CD4-positive, CD25-positive, alpha-beta regulatory T cell (primary cell): ENCODE results near the gene NPLOC4. TPM values are rescaled to one million over a fixed set of nuclear protein-coding genes. Genes with fewer than 3 reads are reported as not detected.

Source experiments
- ATAC-seq, 2 donors: fragments of 150-1000 bp; cut with Tn5 transposase; one replicate each; pipeline ENCODE4 v1.10.0; 2021; ENCODE audit warnings: low read depth in 2 of 2, moderate number of reproducible peaks in 2 of 2, moderate library complexity in 1 of 2
- DNase-seq, 3 donors: peaks; one replicate each; pipeline versions ENCODE4 v3.0.0 to v3.0.0-alpha.2; 2012 to 2022; ENCODE audit warnings: mixed read lengths in 1 of 3
- H3K27ac ChIP-seq: one replicate; pipeline ENCODE4 v1.7.0; 2013; ENCODE audit warnings: mild to moderate bottlenecking, low read length; ENCODE audit not compliant: insufficient read depth, poor library complexity, severe bottlenecking
- H3K27me3 ChIP-seq: one replicate; pipeline ENCODE4 v1.7.0; 2013; ENCODE audit warnings: low read length; ENCODE audit not compliant: control insufficient read depth, insufficient read depth
- H3K36me3 ChIP-seq: one replicate; pipeline ENCODE4 v1.7.0; 2013; ENCODE audit warnings: mild to moderate bottlenecking, low read length, moderate library complexity; ENCODE audit not compliant: control insufficient read depth, insufficient read depth
- H3K4me1 ChIP-seq: 2 replicates; pipeline ENCODE4 v1.7.0; 2013; ENCODE audit warnings: mild to moderate bottlenecking, low read length; ENCODE audit not compliant: insufficient read depth, control insufficient read depth, poor library complexity, severe bottlenecking
- H3K4me3 ChIP-seq: one replicate; pipeline ENCODE4 v1.7.0; 2013; ENCODE audit warnings: low read depth, mild to moderate bottlenecking, low read length, moderate library complexity
- H3K9me3 ChIP-seq, 2 experiments: 1 replicate in 1 of 2; 2 replicates in 1 of 2; pipeline ENCODE4 v1.7.0; 2013; ENCODE audit warnings: low read length in 2 of 2, mild to moderate bottlenecking in 1 of 2, moderate library complexity in 1 of 2; ENCODE audit not compliant: control insufficient read depth in 2 of 2
- H3K27ac Mint-ChIP-seq, 3 donors: one replicate each; pipeline ENCODE4 v1.8.0; 2020 to 2022; ENCODE audit warnings: mild to moderate bottlenecking in 3 of 3, mixed read lengths in 3 of 3, moderate library complexity in 2 of 3
- H3K27me3 Mint-ChIP-seq: one replicate; pipeline ENCODE4 v1.8.0; 2022; ENCODE audit warnings: mild to moderate bottlenecking, mixed read lengths
- H3K36me3 Mint-ChIP-seq: one replicate; pipeline ENCODE4 v1.8.0; 2020; ENCODE audit warnings: mixed read lengths
- H3K4me1 Mint-ChIP-seq, 4 donors: one replicate each; pipeline ENCODE4 v1.8.0; 2020 to 2022; ENCODE audit warnings: mixed read lengths in 4 of 4, mild to moderate bottlenecking in 1 of 4
- H3K4me3 Mint-ChIP-seq, 4 donors: one replicate each; pipeline ENCODE4 v1.8.0; 2020 to 2022; ENCODE audit warnings: mild to moderate bottlenecking in 4 of 4, mixed read lengths in 4 of 4, moderate library complexity in 3 of 4
- H3K9me3 Mint-ChIP-seq, 7 donors: one replicate each; pipeline ENCODE4 v1.8.0; 2020 to 2022; ENCODE audit warnings: mixed read lengths in 7 of 7, mild to moderate bottlenecking in 3 of 7, moderate library complexity in 2 of 7
- polyA plus RNA-seq, 4 donors: library from polyadenylated mRNA; unstranded; fragments of 300-500 nt; fragmentation: Illumina TruSeq; gene quantifications; one replicate each; pipeline ENCODE4 v1.2.3, GENCODE V29; 2021
- total RNA-seq: library from RNA; stranded (reverse); gene quantifications from one replicate; pipeline ENCODE4 v1.2.3, GENCODE V29; 2022

The NPLOC4 gene
- total and polyA plus RNA-seq, 5 donors from 2014 or later, result 48.6 to 103 (median 51.9) TPM

- no peak for ATAC-seq
- H3K4me3 Mint-ChIP-seq, result peak overlapping the region in 1 of 4 donors; percentile 54
- no peaks in the 10 kb centered on the region for H3K27me3 ChIP-seq
- no peak overlapping the region for H3K4me3 ChIP-seq
- peak overlapping the region in 1 of 3 donors; percentile 36 for H3K27ac Mint-ChIP-seq
- H3K4me1 Mint-ChIP-seq, result peaks cover 0 to 13% (median 9%) of the 10 kb centered on the region in 4 donors
- no peaks in the 10 kb centered on the region for H3K9me3 Mint-ChIP-seq
- no peak for DNase-seq
- no peak overlapping the region for H3K27ac ChIP-seq
- H3K27me3 Mint-ChIP-seq, result peaks cover 14% of the 10 kb centered on the region
- peaks cover 22% of the 10 kb centered on the region for H3K4me1 ChIP-seq
- no peaks in the 10 kb centered on the region for H3K36me3 ChIP-seq
- H3K9me3 ChIP-seq, result no peaks in the 10 kb centered on the region
- H3K36me3 Mint-ChIP-seq, result no peaks in the 10 kb centered on the region
These were observed 114.2 kb downstream of the NPLOC4 start for GRCh38 chr17:81522491-81523401.

- H3K4me3 Mint-ChIP-seq, result peak overlapping the region in 3 of 4 donors; percentile 53 to 88 (median 60)
- Histone ChIP-seq H3K4me1 (peaks cover 44% of the 10 kb centered on the region), H3K9me3 (no peaks in the 10 kb centered on the region), H3K4me3 (no peak overlapping the region), H3K27ac (no peak overlapping the region), H3K36me3 (no peaks in the 10 kb centered on the region), H3K27me3 (no peaks in the 10 kb centered on the region)
- no peaks in the 10 kb centered on the region for H3K36me3 Mint-ChIP-seq
- peaks cover 14% of the 10 kb centered on the region for H3K27me3 Mint-ChIP-seq
- H3K9me3 Mint-ChIP-seq, result no peaks in the 10 kb centered on the region
- DNase-seq (no peak), ATAC-seq (no peak)
- H3K4me1 Mint-ChIP-seq, result peaks cover 0 to 27% (median 10%) of the 10 kb centered on the region in 4 donors
- no peak overlapping the region for H3K27ac Mint-ChIP-seq
These were observed 116.7 kb downstream of the NPLOC4 start for GRCh38 chr17:81520021-81520901.

GRCh38 chr17:81519284-81520020 is 117.5 kb downstream of the NPLOC4 start:
- Histone ChIP-seq H3K4me1 (peaks cover 47% of the 10 kb centered on the region), H3K9me3 (no peaks in the 10 kb centered on the region), H3K4me3 (no peak overlapping the region), H3K36me3 (no peaks in the 10 kb centered on the region), H3K27ac (no peak overlapping the region), H3K27me3 (no peaks in the 10 kb centered on the region)
- Mint-ChIP-seq H3K4me3 (no peak overlapping the region), H3K4me1 (peaks cover 0 to 30% (median 10%) of the 10 kb centered on the region in 4 donors), H3K9me3 (no peaks in the 10 kb centered on the region), H3K36me3 (no peaks in the 10 kb centered on the region), H3K27me3 (peaks cover 9% of the 10 kb centered on the region), H3K27ac (no peak overlapping the region)
- peak; percentile 61 to 71 (median 70) for DNase-seq
- peak; percentile 44 to 57 for ATAC-seq

- no peaks in the 10 kb centered on the region for H3K9me3 Mint-ChIP-seq
- peaks cover 9% of the 10 kb centered on the region for H3K27me3 Mint-ChIP-seq
- ATAC-seq (no peak), DNase-seq (no peak)
- H3K9me3 ChIP-seq, result no peaks in the 10 kb centered on the region
- H3K4me1 ChIP-seq, result peaks cover 49% of the 10 kb centered on the region
- no peak overlapping the region for H3K27ac ChIP-seq
- H3K36me3 Mint-ChIP-seq, result no peaks in the 10 kb centered on the region
- H3K27me3 ChIP-seq, result no peaks in the 10 kb centered on the region
- H3K4me3 Mint-ChIP-seq, result peak overlapping the region in 3 of 4 donors; percentile 70 to 90 (median 88)
- H3K4me3 ChIP-seq, result no peak overlapping the region
- H3K27ac Mint-ChIP-seq, result no peak overlapping the region
- H3K36me3 ChIP-seq, result no peaks in the 10 kb centered on the region
- H3K4me1 Mint-ChIP-seq, result peaks cover 0 to 30% (median 10%) of the 10 kb centered on the region in 4 donors
These were observed 118.1 kb downstream of the NPLOC4 start for GRCh38 chr17:81518785-81519283.

GRCh38 chr17:81518113-81518784 is 118.7 kb downstream of the NPLOC4 start:
- Mint-ChIP-seq H3K36me3 (no peaks in the 10 kb centered on the region), H3K4me3 (peak overlapping the region; percentile 70 to 90 (median 84)), H3K27ac (peak overlapping the region in 2 of 3 donors; percentile 76 to 86), H3K9me3 (no peaks in the 10 kb centered on the region), H3K27me3 (peaks cover 9% of the 10 kb centered on the region), H3K4me1 (peaks cover 0 to 30% (median 10%) of the 10 kb centered on the region in 4 donors)
- ATAC-seq, result no peak
- H3K36me3 ChIP-seq, result no peaks in the 10 kb centered on the region
- H3K4me1 ChIP-seq, result peaks cover 55% of the 10 kb centered on the region
- no peaks in the 10 kb centered on the region for H3K27me3 ChIP-seq
- H3K4me3 ChIP-seq, result no peak overlapping the region
- no peak for DNase-seq
- no peak overlapping the region for H3K27ac ChIP-seq
- no peaks in the 10 kb centered on the region for H3K9me3 ChIP-seq

- no peak overlapping the region for H3K27ac ChIP-seq
- no peaks in the 10 kb centered on the region for H3K36me3 ChIP-seq
- H3K4me1 ChIP-seq, result peaks cover 56% of the 10 kb centered on the region
- Mint-ChIP-seq H3K4me1 (peaks cover 0 to 30% (median 10%) of the 10 kb centered on the region in 4 donors), H3K36me3 (no peaks in the 10 kb centered on the region), H3K4me3 (peak overlapping the region; percentile 70 to 90 (median 84)), H3K27me3 (peaks cover 9% of the 10 kb centered on the region), H3K9me3 (no peaks in the 10 kb centered on the region), H3K27ac (peak overlapping the region in 1 of 3 donors; percentile 76)
- H3K4me3 ChIP-seq, result no peak overlapping the region
- ATAC-seq (no peak), DNase-seq (no peak)
- H3K9me3 ChIP-seq, result no peaks in the 10 kb centered on the region
- H3K27me3 ChIP-seq, result no peaks in the 10 kb centered on the region
These were observed 119.4 kb downstream of the NPLOC4 start for GRCh38 chr17:81517339-81518112.
